ENCODE results near the gene SRSF4.

The SRSF4 gene

GRCh38 chr1:29105822-29106221 lies 75.9 kb downstream of the SRSF4 start:
- in situ Hi-C loops (cut with MboI; ENCODE audit: low sequenced_read_pairs) = no loop called here

GRCh38 chr1:29100487-29100886 lies 81.2 kb downstream of the SRSF4 start:
- in situ Hi-C loops (cut with MboI; ENCODE audit: low sequenced_read_pairs) = no loop called here

GRCh38 chr1:29099286-29099685 lies 82.4 kb downstream of the SRSF4 start:
- in situ Hi-C loops (cut with MboI; ENCODE audit: low sequenced_read_pairs) = no loop called here

Measured in HL-60/S4 treated with phorbol 12-myristate 13-acetate at 8.2 ng/mL for 4 days and 3 days (cell line).